Panc1 (cell line): ENCODE data around the gene GRIN3B. TPM values are rescaled to one million over a fixed set of nuclear protein-coding genes. Genes with fewer than 3 reads are reported as not detected.

ENCODE experiments used
- ATAC-seq: fragments of 200-7000 bp; cut with Tn5 transposase; 2 replicates; pipeline ENCODE4 v1.9.1; 2020; ENCODE audit warnings: mild to moderate bottlenecking, moderate library complexity
- BruUV-seq: library from RNA; stranded (reverse); fragments of 400-500 nt; replicated peaks from 2 replicates; lab custom pipeline; 2021; lab: Mats Ljungman, UMichigan
- CTCF ChIA-PET: fragments of 300-600 bp; sonication (Branson Sonifier 250); formaldehyde crosslinking; loops from one replicate; lab custom pipeline; 2022; ENCODE audit warnings: antibody characterized with exemption; lab: Charles Lee
- POLR2A ChIA-PET: fragments of 300-600 bp; sonication (Branson Sonifier 250); formaldehyde crosslinking; loops from one replicate; lab custom pipeline; 2022; ENCODE audit warnings: antibody characterized with exemption; lab: Charles Lee
- DNase-seq: peaks from one replicate; pipeline ENCODE4 v3.0.0-alpha.2; 2010; ENCODE audit warnings: low read depth, low spot score
- H3K27ac ChIP-seq: 2 replicates; pipeline ENCODE4 v1.5.1; 2011; ENCODE audit warnings: mild to moderate bottlenecking, low read length, inconsistent platforms
- H3K27me3 ChIP-seq: fragments of 200-500 bp; sonication (Bioruptor generic); 2 replicates; pipeline ENCODE4 v1.6.0; 2014; ENCODE audit warnings: low read length, inconsistent platforms; ENCODE audit not compliant: control insufficient read depth, insufficient read depth
- H3K36me3 ChIP-seq: fragments of 200-500 bp; sonication (Bioruptor generic); 2 replicates; pipeline ENCODE4 v1.5.1; 2014; ENCODE audit warnings: inconsistent platforms, mild to moderate bottlenecking, low read length, moderate library complexity; ENCODE audit not compliant: control insufficient read depth, insufficient read depth
- H3K4me1 ChIP-seq: 2 replicates; pipeline ENCODE4 v1.5.1; 2011; ENCODE audit warnings: inconsistent platforms, mild to moderate bottlenecking, low read length, moderate library complexity; ENCODE audit not compliant: control insufficient read depth, insufficient read depth
- H3K4me3 ChIP-seq, 2 experiments: 2 replicates each; pipeline ENCODE4 v1.5.1; 2011 to 2012; ENCODE audit warnings: low read depth in 2 of 2, low read length in 2 of 2, mild to moderate bottlenecking in 2 of 2, inconsistent platforms in 1 of 2, moderate library complexity in 1 of 2
- H3K9me3 ChIP-seq: fragments of 200-500 bp; sonication (Bioruptor generic); 2 replicates; pipeline ENCODE4 v1.5.1; 2014; ENCODE audit warnings: low read depth, mild to moderate bottlenecking, inconsistent platforms, low read length, moderate library complexity; ENCODE audit not compliant: control insufficient read depth, insufficient read depth
- POLR2AphosphoS5 ChIP-seq: IDR thresholded peaks from 2 replicates; pipeline ENCODE4 v1.6.1; 2012; ENCODE audit warnings: mild to moderate bottlenecking, low read depth, low read length, moderate library complexity
- REST ChIP-seq, 2 experiments: IDR thresholded peaks; 2 replicates each; pipeline ENCODE4 v1.6.1; 2011 to 2012; ENCODE audit warnings: low read depth in 2 of 2, control low read depth in 1 of 2, low read length in 1 of 2, mild to moderate bottlenecking in 1 of 2, moderate library complexity in 1 of 2; ENCODE audit not compliant: insufficient read depth in 1 of 2
- SIN3A ChIP-seq: IDR thresholded peaks from 2 replicates; pipeline ENCODE4 v1.6.1; 2012; ENCODE audit warnings: low read depth, mild to moderate bottlenecking, low read length, moderate library complexity, borderline replicate concordance; ENCODE audit not compliant: insufficient read depth
- TCF7L2 ChIP-seq: IDR thresholded peaks from 2 replicates; pipeline ENCODE4 v1.6.1; 2011; ENCODE audit warnings: mild to moderate bottlenecking, low read depth, low read length, inconsistent platforms
- in situ Hi-C: cut with HindIII; loops from 2 replicates; pipeline ENCODE4 v1.10.0; 2016; ENCODE audit warnings: low sequenced_read_pairs, low pct_unique_long_range_greater_than_20kb
- intact Hi-C: fragments of 100-400 bp; cut with micrococcal nuclease; formaldehyde crosslinking; loops from one replicate; pipeline ENCODE4 v1.10.0; 2022; ENCODE audit not compliant: unreplicated experiment
- total RNA-seq: library from RNA; stranded (reverse); gene quantifications from one replicate; pipeline ENCODE4 v1.2.1, GENCODE V29; 2021; ENCODE audit not compliant: unreplicated experiment
- TF ChIP-seq, protein P1 (sequence below): fragments of 450-650 bp; IDR thresholded peaks from 2 replicates; pipeline ENCODE4 v1.5.1; 2017; ENCODE audit warnings: mild to moderate bottlenecking

Gene GRIN3B
- total RNA-seq, 1 experiment from 2014 or later = 4.6 TPM

DNA sequence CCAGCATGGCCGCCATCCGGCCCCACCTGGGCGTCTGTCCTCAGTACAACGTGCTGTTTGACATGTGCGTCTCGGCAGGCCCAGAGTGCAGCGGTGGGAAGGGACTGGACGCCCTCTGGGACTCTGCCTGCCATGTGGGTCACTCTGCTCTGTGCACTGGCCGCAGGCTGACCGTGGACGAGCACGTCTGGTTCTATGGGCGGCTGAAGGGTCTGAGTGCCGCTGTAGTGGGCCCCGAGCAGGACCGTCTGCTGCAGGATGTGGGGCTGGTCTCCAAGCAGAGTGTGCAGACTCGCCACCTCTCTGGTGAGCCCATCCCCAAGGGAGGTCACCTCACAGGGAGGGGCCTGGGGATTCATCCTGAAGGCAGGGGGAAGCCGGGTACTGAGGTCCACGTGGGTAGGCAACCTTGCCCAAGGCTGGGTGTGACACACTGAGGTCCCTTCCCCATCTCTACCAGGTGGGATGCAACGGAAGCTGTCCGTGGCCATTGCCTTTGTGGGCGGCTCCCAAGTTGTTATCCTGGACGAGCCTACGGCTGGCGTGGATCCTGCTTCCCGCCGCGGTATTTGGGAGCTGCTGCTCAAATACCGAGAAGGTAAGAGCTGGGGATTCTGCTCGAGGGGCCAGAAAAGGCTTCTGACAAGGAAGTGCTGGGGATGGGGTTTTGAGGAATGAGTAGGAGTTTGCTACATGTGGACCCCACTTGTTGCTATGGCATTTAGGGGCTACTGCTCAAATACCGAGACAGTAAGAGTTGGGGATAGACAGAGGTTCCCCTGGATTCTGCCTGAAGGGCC, 51.0 kb downstream of the GRIN3B start:
- CTCF ChIA-PET = no interaction called here
- in situ Hi-C loops (no loop called here), intact Hi-C loops (no loop called here)
- Histone ChIP-seq H3K27ac (no peak overlapping the region), H3K4me1 (no peaks in the 10 kb centered on the region), H3K27me3 (no peaks in the 10 kb centered on the region), H3K36me3 (no peaks in the 10 kb centered on the region), H3K9me3 (no peaks in the 10 kb centered on the region), H3K4me3 (no peak overlapping the region)
- POLR2A ChIA-PET = no interaction called here
- no peak for DNase-seq
- TF ChIP-seq, protein P1, sequence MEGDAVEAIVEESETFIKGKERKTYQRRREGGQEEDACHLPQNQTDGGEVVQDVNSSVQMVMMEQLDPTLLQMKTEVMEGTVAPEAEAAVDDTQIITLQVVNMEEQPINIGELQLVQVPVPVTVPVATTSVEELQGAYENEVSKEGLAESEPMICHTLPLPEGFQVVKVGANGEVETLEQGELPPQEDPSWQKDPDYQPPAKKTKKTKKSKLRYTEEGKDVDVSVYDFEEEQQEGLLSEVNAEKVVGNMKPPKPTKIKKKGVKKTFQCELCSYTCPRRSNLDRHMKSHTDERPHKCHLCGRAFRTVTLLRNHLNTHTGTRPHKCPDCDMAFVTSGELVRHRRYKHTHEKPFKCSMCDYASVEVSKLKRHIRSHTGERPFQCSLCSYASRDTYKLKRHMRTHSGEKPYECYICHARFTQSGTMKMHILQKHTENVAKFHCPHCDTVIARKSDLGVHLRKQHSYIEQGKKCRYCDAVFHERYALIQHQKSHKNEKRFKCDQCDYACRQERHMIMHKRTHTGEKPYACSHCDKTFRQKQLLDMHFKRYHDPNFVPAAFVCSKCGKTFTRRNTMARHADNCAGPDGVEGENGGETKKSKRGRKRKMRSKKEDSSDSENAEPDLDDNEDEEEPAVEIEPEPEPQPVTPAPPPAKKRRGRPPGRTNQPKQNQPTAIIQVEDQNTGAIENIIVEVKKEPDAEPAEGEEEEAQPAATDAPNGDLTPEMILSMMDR = no peak
- TF ChIP-seq POLR2AphosphoS5 = no peak
- no peak for TF ChIP-seq TCF7L2
- TF ChIP-seq SIN3A = no peak
- no peak for TF ChIP-seq REST (IDR thresholded peaks at IDR 0.05; ENCODE audit: insufficient read depth in 1 of 2, low read depth in 2 of 2, low read length in 1 of 2)
- no peak for ATAC-seq
- BruUV-seq = no TSS peak

DNA sequence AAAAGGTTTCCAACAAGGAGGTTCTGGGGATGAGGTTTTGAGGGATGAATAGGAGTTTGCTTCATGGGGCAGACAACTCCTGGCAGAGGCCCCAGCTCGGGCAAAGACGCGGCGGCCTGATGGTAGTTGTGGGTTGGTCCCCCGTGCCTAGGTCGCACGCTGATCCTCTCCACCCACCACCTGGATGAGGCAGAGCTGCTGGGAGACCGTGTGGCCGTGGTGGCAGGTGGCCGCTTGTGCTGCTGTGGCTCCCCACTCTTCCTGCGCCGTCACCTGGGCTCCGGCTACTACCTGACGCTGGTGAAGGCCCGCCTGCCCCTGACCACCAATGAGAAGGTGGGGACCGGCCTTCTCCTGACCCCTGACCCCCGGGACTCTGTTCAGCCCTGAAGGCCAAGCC, 51.6 kb downstream of the GRIN3B start:
- no peaks in the 10 kb centered on the region for H3K36me3 ChIP-seq
- no peak overlapping the region for H3K4me3 ChIP-seq
- H3K4me1 ChIP-seq = no peaks in the 10 kb centered on the region
- BruUV-seq = no TSS peak
- no peak overlapping the region for H3K27ac ChIP-seq
- ChIA-PET POLR2A (no interaction called here), CTCF (no interaction called here)
- H3K9me3 ChIP-seq = no peaks in the 10 kb centered on the region
- H3K27me3 ChIP-seq = no peaks in the 10 kb centered on the region
- ATAC-seq = no peak
- TF ChIP-seq REST (IDR thresholded peaks at IDR 0.05; ENCODE audit: insufficient read depth in 1 of 2, low read depth in 2 of 2, low read length in 1 of 2) = no peak
- TF ChIP-seq SIN3A = no peak
- TF ChIP-seq POLR2AphosphoS5 = no peak
- TF ChIP-seq, protein P1 = no peak
- DNase-seq = no peak
- in situ Hi-C loops (no loop called here), intact Hi-C loops (no loop called here)
